ENCODE data around the gene NUB1. TPM values are rescaled to one million over a fixed set of nuclear protein-coding genes. Genes with fewer than 3 reads are reported as not detected.

Gene NUB1
- polyA plus RNA-seq, 1 donor (not counting 4 experiments of a cell fraction or from before 2014, with no cell fraction given): 34.6 TPM

- DNase-seq (ENCODE audit: low read depth, low spot score): no peak
- dilution Hi-C loops (cut with MboI; ENCODE audit: extremely low pct_ligation_motif_present, low sequenced_read_pairs): no loop called here
- Histone ChIP-seq H4K20me1 (ENCODE audit: control insufficient read depth, extremely low read depth, insufficient read depth, low read length) (no peaks in the 10 kb centered on the region), H3K9me1 (ENCODE audit: control insufficient read depth, extremely low read depth, insufficient read depth, low read length) (no peaks in the 10 kb centered on the region), H3K4me1 (ENCODE audit: control insufficient read depth, extremely low read depth, insufficient read depth, low read length) (no peaks in the 10 kb centered on the region), H3K36me3 (ENCODE audit: control insufficient read depth in 2 of 2, extremely low read depth in 1 of 2, insufficient read depth in 2 of 2, low read length in 2 of 2) (peaks cover 4 to 5% of the 10 kb centered on the region in 2 experiments), H2AFZ (ENCODE audit: control insufficient read depth, low read length) (no peak overlapping the region), H3K27me3 (ENCODE audit: control insufficient read depth, extremely low read depth, insufficient read depth, low read length) (no peaks in the 10 kb centered on the region), H3K4me3 (ENCODE audit: control insufficient read depth in 2 of 3, extremely low read depth in 1 of 3, insufficient read depth in 2 of 3, low read depth in 1 of 3, low read length in 3 of 3) (no peak overlapping the region), H3K79me2 (ENCODE audit: control insufficient read depth, insufficient read depth, low read length) (no peaks in the 10 kb centered on the region), H3K4me2 (ENCODE audit: control insufficient read depth, extremely low read depth, insufficient read depth, low read depth, low read length) (no peak overlapping the region), H3K9ac (ENCODE audit: control insufficient read depth, extremely low read depth, insufficient read depth, low read length) (no peak overlapping the region), H3K27ac (ENCODE audit: control insufficient read depth, insufficient read depth, low read length) (no peak overlapping the region), H3K9me3 (ENCODE audit: control insufficient read depth, low read depth, low read length) (no peaks in the 10 kb centered on the region)
- no peak for FAIRE-seq
- no peak for TF ChIP-seq EZH2 (IDR thresholded peaks at IDR 0.05; ENCODE audit: low read length)
- TF ChIP-seq CTCF (optimal IDR thresholded peaks at IDR 0.05 in 1 of 3, IDR thresholded peaks at IDR 0.05 in 1 of 3, conservative IDR thresholded peaks at IDR 0.05 in 1 of 3; ENCODE audit: extremely low read depth in 1 of 3, insufficient read depth in 2 of 3, low read length in 3 of 3): no peak
These were observed 25.2 kb downstream of the NUB1 start for GRCh38 chr7:151366880-151367222.

GRCh38 chr7:151367284-151367683 lies 25.7 kb downstream of the NUB1 start:
- DNase-seq (ENCODE audit: low read depth, low spot score): no peak
- H2AFZ ChIP-seq (ENCODE audit: control insufficient read depth, low read length): no peak overlapping the region
- no peak overlapping the region for H3K4me3 ChIP-seq (ENCODE audit: control insufficient read depth in 2 of 3, extremely low read depth in 1 of 3, insufficient read depth in 2 of 3, low read depth in 1 of 3, low read length in 3 of 3)
- no peaks in the 10 kb centered on the region for H3K79me2 ChIP-seq (ENCODE audit: control insufficient read depth, insufficient read depth, low read length)
- no peaks in the 10 kb centered on the region for H4K20me1 ChIP-seq (ENCODE audit: control insufficient read depth, extremely low read depth, insufficient read depth, low read length)
- H3K9me1 ChIP-seq (ENCODE audit: control insufficient read depth, extremely low read depth, insufficient read depth, low read length): no peaks in the 10 kb centered on the region
- peaks cover 4 to 5% of the 10 kb centered on the region in 2 experiments for H3K36me3 ChIP-seq (ENCODE audit: control insufficient read depth in 2 of 2, extremely low read depth in 1 of 2, insufficient read depth in 2 of 2, low read length in 2 of 2)
- no peak overlapping the region for H3K4me2 ChIP-seq (ENCODE audit: control insufficient read depth, extremely low read depth, insufficient read depth, low read depth, low read length)
- no peaks in the 10 kb centered on the region for H3K27me3 ChIP-seq (ENCODE audit: control insufficient read depth, extremely low read depth, insufficient read depth, low read length)
- no peak for TF ChIP-seq CTCF (optimal IDR thresholded peaks at IDR 0.05 in 1 of 3, IDR thresholded peaks at IDR 0.05 in 1 of 3, conservative IDR thresholded peaks at IDR 0.05 in 1 of 3; ENCODE audit: extremely low read depth in 1 of 3, insufficient read depth in 2 of 3, low read length in 3 of 3)
- FAIRE-seq: no peak
- H3K9me3 ChIP-seq (ENCODE audit: control insufficient read depth, low read depth, low read length): no peaks in the 10 kb centered on the region
- H3K9ac ChIP-seq (ENCODE audit: control insufficient read depth, extremely low read depth, insufficient read depth, low read length): no peak overlapping the region
- no peaks in the 10 kb centered on the region for H3K4me1 ChIP-seq (ENCODE audit: control insufficient read depth, extremely low read depth, insufficient read depth, low read length)
- dilution Hi-C loops (cut with MboI; ENCODE audit: extremely low pct_ligation_motif_present, low sequenced_read_pairs): no loop called here
- H3K27ac ChIP-seq (ENCODE audit: control insufficient read depth, insufficient read depth, low read length): no peak overlapping the region
